GM23338 (cell line): Measurements from ENCODE around the gene CTDSP2. TPM values are rescaled to one million over a fixed set of nuclear protein-coding genes. Genes with fewer than 3 reads are reported as not detected.

ENCODE experiments used
- CREB1 ChIP-seq: fragments of 250-450 bp; sonication (Bioruptor Pico); IDR thresholded peaks from 2 replicates; pipeline ENCODE4 v1.5.0; 2020; ENCODE audit warnings: low read depth, mild to moderate bottlenecking, moderate library complexity
- CTCF ChIP-seq, 2 experiments: fragments of 200-600 bp in 1 of 2; sonication (generic) in 1 of 2; conservative IDR thresholded peaks; 2 replicates each; pipeline versions ENCODE4 v1.5.1 to v1.6.1; 2016 to 2017; ENCODE audit warnings: antibody characterized with exemption in 2 of 2, low read depth in 2 of 2, mild to moderate bottlenecking in 2 of 2, moderate library complexity in 1 of 2
- EZH2 ChIP-seq: fragments of 200-600 bp; sonication (generic); IDR thresholded peaks from one replicate; pipeline ENCODE4 v1.8.0; 2017; ENCODE audit warnings: antibody characterized with exemption, mild to moderate bottlenecking, low read depth; ENCODE audit not compliant: unreplicated experiment
- POLR2AphosphoS5 ChIP-seq: IDR thresholded peaks from 2 replicates; pipeline ENCODE4 v1.6.1; 2016; ENCODE audit warnings: antibody characterized with exemption, low read depth
- STAT1 ChIP-seq: IDR thresholded peaks from one replicate; pipeline ENCODE4 v1.6.1; 2016; ENCODE audit warnings: antibody characterized with exemption; ENCODE audit not compliant: unreplicated experiment
- ZNF114 ChIP-seq: fragments of 250-450 bp; sonication (Bioruptor Pico); IDR thresholded peaks from 2 replicates; pipeline ENCODE4 v1.5.0; 2020; ENCODE audit warnings: mild to moderate bottlenecking, moderate library complexity
- ZNF331 ChIP-seq: fragments of 250-450 bp; sonication (Bioruptor Pico); IDR thresholded peaks from 2 replicates; pipeline ENCODE4 v1.5.0; 2020; ENCODE audit warnings: low read depth, mild to moderate bottlenecking, moderate library complexity
- polyA plus RNA-seq: library from polyadenylated mRNA; unstranded; fragments of >200 nt; fragmentation: Nextera tagmentation; extraction: Ambion mirVana; gene quantifications from 2 replicates; pipeline ENCODE4 v1.2.1, GENCODE V29; 2016
- total RNA-seq: library from RNA; depleted of rRNA; stranded (reverse); fragments of >200 nt; shearing (Covaris generic); gene quantifications from 2 replicates; pipeline ENCODE4 v1.2.3, GENCODE V29; 2014
- TF ChIP-seq, protein P1 (sequence below): fragments of 250-450 bp; sonication (Bioruptor Pico); IDR thresholded peaks from 2 replicates; pipeline ENCODE4 v1.5.0; 2020; ENCODE audit warnings: mild to moderate bottlenecking, moderate library complexity

The CTDSP2 gene
- total and polyA plus RNA-seq, 2 experiments from 2014 or later = 22.8 to 81.9 TPM

GRCh38 chr12:57783466-57783801 lies 63.1 kb downstream of the CTDSP2 start (continued):
- TF ChIP-seq, protein P1, sequence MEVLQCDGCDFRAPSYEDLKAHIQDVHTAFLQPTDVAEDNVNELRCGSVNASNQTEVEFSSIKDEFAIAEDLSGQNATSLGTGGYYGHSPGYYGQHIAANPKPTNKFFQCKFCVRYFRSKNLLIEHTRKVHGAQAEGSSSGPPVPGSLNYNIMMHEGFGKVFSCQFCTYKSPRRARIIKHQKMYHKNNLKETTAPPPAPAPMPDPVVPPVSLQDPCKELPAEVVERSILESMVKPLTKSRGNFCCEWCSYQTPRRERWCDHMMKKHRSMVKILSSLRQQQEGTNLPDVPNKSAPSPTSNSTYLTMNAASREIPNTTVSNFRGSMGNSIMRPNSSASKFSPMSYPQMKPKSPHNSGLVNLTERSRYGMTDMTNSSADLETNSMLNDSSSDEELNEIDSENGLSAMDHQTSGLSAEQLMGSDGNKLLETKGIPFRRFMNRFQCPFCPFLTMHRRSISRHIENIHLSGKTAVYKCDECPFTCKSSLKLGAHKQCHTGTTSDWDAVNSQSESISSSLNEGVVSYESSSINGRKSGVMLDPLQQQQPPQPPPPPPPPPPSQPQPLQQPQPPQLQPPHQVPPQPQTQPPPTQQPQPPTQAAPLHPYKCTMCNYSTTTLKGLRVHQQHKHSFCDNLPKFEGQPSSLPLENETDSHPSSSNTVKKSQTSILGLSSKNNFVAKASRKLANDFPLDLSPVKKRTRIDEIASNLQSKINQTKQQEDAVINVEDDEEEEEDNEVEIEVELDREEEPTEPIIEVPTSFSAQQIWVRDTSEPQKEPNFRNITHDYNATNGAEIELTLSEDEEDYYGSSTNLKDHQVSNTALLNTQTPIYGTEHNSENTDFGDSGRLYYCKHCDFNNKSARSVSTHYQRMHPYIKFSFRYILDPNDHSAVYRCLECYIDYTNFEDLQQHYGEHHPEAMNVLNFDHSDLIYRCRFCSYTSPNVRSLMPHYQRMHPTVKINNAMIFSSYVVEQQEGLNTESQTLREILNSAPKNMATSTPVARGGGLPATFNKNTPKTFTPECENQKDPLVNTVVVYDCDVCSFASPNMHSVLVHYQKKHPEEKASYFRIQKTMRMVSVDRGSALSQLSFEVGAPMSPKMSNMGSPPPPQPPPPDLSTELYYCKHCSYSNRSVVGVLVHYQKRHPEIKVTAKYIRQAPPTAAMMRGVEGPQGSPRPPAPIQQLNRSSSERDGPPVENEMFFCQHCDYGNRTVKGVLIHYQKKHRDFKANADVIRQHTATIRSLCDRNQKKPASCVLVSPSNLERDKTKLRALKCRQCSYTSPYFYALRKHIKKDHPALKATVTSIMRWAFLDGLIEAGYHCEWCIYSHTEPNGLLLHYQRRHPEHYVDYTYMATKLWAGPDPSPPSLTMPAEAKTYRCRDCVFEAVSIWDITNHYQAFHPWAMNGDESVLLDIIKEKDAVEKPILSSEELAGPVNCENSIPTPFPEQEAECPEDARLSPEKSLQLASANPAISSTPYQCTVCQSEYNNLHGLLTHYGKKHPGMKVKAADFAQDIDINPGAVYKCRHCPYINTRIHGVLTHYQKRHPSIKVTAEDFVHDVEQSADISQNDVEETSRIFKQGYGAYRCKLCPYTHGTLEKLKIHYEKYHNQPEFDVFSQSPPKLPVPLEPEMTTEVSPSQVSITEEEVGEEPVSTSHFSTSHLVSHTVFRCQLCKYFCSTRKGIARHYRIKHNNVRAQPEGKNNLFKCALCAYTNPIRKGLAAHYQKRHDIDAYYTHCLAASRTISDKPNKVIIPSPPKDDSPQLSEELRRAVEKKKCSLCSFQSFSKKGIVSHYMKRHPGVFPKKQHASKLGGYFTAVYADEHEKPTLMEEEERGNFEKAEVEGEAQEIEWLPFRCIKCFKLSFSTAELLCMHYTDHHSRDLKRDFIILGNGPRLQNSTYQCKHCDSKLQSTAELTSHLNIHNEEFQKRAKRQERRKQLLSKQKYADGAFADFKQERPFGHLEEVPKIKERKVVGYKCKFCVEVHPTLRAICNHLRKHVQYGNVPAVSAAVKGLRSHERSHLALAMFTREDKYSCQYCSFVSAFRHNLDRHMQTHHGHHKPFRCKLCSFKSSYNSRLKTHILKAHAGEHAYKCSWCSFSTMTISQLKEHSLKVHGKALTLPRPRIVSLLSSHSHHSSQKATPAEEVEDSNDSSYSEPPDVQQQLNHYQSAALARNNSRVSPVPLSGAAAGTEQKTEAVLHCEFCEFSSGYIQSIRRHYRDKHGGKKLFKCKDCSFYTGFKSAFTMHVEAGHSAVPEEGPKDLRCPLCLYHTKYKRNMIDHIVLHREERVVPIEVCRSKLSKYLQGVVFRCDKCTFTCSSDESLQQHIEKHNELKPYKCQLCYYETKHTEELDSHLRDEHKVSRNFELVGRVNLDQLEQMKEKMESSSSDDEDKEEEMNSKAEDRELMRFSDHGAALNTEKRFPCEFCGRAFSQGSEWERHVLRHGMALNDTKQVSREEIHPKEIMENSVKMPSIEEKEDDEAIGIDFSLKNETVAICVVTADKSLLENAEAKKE (CRISPR knock-in tag) = no peak
- no peak for TF ChIP-seq CREB1 (CRISPR knock-in tag)
- no peak for TF ChIP-seq EZH2
- TF ChIP-seq CTCF (conservative IDR thresholded peaks at IDR 0.05; ENCODE audit: low read depth in 2 of 2) = no peak
- TF ChIP-seq POLR2AphosphoS5 = no peak
- no peak for TF ChIP-seq ZNF114 (CRISPR knock-in tag)
- TF ChIP-seq ZNF331 (CRISPR knock-in tag) = no peak
- no peak for TF ChIP-seq STAT1
